Right lobe of liver (tissue), 6 donors: ENCODE measurements around the gene APBA3. TPM values are rescaled to one million over a fixed set of nuclear protein-coding genes. Genes with fewer than 3 reads are reported as not detected.
A peak's percentile ranks its signal among the peaks of the same experiment; 100 is the strongest.

Experiments used
- ATAC-seq, 4 donors: fragments of 200-7000 bp; cut with Tn5 transposase; one replicate each; pipeline ENCODE4 v1.9.1; 2020; ENCODE audit warnings: mild to moderate bottlenecking in 4 of 4, moderate library complexity in 4 of 4
- DNase-seq, 3 donors: peaks; one replicate each; pipeline ENCODE4 v3.0.0-alpha.2; 2020
- H3K27ac ChIP-seq, 3 donors: fragments of 200-600 bp; one replicate each; pipeline ENCODE4 v1.8.0; 2022
- H3K27me3 ChIP-seq, 2 donors: fragments of 200-600 bp; one replicate each; pipeline ENCODE4 v1.8.0; 2022
- H3K36me3 ChIP-seq, 4 donors: fragments of 200-600 bp; sonication (generic) in 1 of 4; one replicate each; pipeline versions ENCODE4 v1.5.1 to v1.8.0; 2017 to 2022; ENCODE audit warnings: control low read depth in 1 of 4
- H3K4me1 ChIP-seq, 4 donors: fragments of 200-600 bp; sonication (generic) in 1 of 4; one replicate each; pipeline versions ENCODE4 v1.5.1 to v1.8.0; 2017 to 2022; ENCODE audit warnings: control low read depth in 1 of 4
- H3K4me3 ChIP-seq, 3 donors: fragments of 200-600 bp; one replicate each; pipeline ENCODE4 v1.8.0; 2022
- H3K9me3 ChIP-seq, 4 donors: fragments of 200-600 bp; sonication (generic) in 1 of 4; one replicate each; pipeline versions ENCODE4 v1.5.1 to v1.8.0; 2017 to 2022; ENCODE audit warnings: control low read depth in 1 of 4
- CTCF ChIP-seq, 4 donors: fragments of 200-600 bp in 3 of 4; fragments of 450-650 bp in 1 of 4; IDR thresholded peaks; one replicate each; pipeline versions ENCODE4 v1.5.1 to v1.8.0; 2016 to 2022; ENCODE audit warnings: antibody characterized with exemption in 4 of 4, mild to moderate bottlenecking in 2 of 4
- POLR2A ChIP-seq: fragments of 450-650 bp; IDR thresholded peaks from one replicate; pipeline ENCODE4 v1.6.1; 2017; ENCODE audit warnings: antibody characterized with exemption, mild to moderate bottlenecking
- WGBS: methylation state at CpG from one replicate; pipeline ENCODE4 v1.1.6; 2018; ENCODE audit warnings: low coverage, low lambda C conversion rate; ENCODE audit not compliant: insufficient coverage; ENCODE audit errors: missing lambda C conversion rate; 5-methylcytosine and 5-hydroxymethylcytosine counted together
- intact Hi-C, 2 donors: fragments of 100-400 bp; cut with DNase I; formaldehyde crosslinking; loops; one replicate each; pipeline versions ENCODE4 v1.11.2 to v1.14.1; 2022
- total RNA-seq, 6 experiments: library from RNA; depleted of rRNA in 2 of 6; stranded (reverse); fragments of >200 nt in 2 of 6; fragmentation: NEBNext Ultra II Directional in 3 of 6; extraction: Animal tissue kit (Norgen Biotek cat#: 25700) in 3 of 6; gene quantifications; one replicate each; pipeline versions ENCODE4 v1.1.0 to v1.2.4, GENCODE V29; 2016 to 2023
- donor health status: DM: no; HTN: yes; CAD: no.
- donor health status: DM: no; HTN: no; CAD: no.
- donor health status: DM: no; HTN: no; CAD: no.
- donor health status: DM: no; HTN: yes; CAD: no.
- donor health status: DM: no; HTN: yes; CAD: no.

APBA3 gene
- total RNA-seq, 6 experiments from 2014 or later, result 10.1 to 24.1 (median 12.6) TPM

- WGBS, result no CpG with 5 or more reads among the region's 17 CpGs
- no peaks in the 10 kb centered on the region for H3K9me3 ChIP-seq
- H3K4me1 ChIP-seq, result no peaks in the 10 kb centered on the region
- intact Hi-C loops, result no loop called here
- no peak for TF ChIP-seq POLR2A
- no peak for TF ChIP-seq CTCF (IDR thresholded peaks at IDR 0.05)
- H3K27me3 ChIP-seq, result no peaks in the 10 kb centered on the region
- ATAC-seq, result peak in 1 of 4 donors; percentile 4
- no peak for DNase-seq
- no peak overlapping the region for H3K27ac ChIP-seq
- H3K36me3 ChIP-seq, result peaks cover 0 to 20% (median 0%) of the 10 kb centered on the region in 4 donors
- H3K4me3 ChIP-seq, result no peak overlapping the region
Measured at GRCh38 chr19:3769494-3769893, 8.0 kb upstream of the APBA3 start.

- H3K36me3 ChIP-seq, result peaks cover 0 to 20% (median 0%) of the 10 kb centered on the region in 4 donors
- no peak overlapping the region for H3K27ac ChIP-seq
- H3K4me3 ChIP-seq, result no peak overlapping the region
- intact Hi-C loops, result no loop called here
- H3K4me1 ChIP-seq, result no peaks in the 10 kb centered on the region
- ATAC-seq (no peak), DNase-seq (no peak)
- TF ChIP-seq POLR2A (no peak), CTCF (IDR thresholded peaks at IDR 0.05) (no peak)
- H3K9me3 ChIP-seq, result no peaks in the 10 kb centered on the region
- H3K27me3 ChIP-seq, result no peaks in the 10 kb centered on the region
- WGBS, result 78% methylated on average over 4 of the region's 7 CpGs
Measured at GRCh38 chr19:3768748-3769099, 7.2 kb upstream of the APBA3 start.

GRCh38 chr19:3768015-3768747, 6.7 kb upstream of the APBA3 start:
- DNase-seq, result no peak
- Histone ChIP-seq H3K4me3 (no peak overlapping the region), H3K27me3 (no peaks in the 10 kb centered on the region), H3K9me3 (no peaks in the 10 kb centered on the region), H3K36me3 (peaks cover 0 to 20% (median 0%) of the 10 kb centered on the region in 4 donors), H3K4me1 (peaks cover 0 to 5% (median 1%) of the 10 kb centered on the region in 4 donors), H3K27ac (no peak overlapping the region)
- intact Hi-C loops, result no loop called here
- TF ChIP-seq CTCF (IDR thresholded peaks at IDR 0.05), result no peak
- TF ChIP-seq POLR2A, result no peak
- 50% methylated on average over 2 of the region's 25 CpGs for WGBS
- no peak for ATAC-seq

- intact Hi-C loops, result no loop called here
- Histone ChIP-seq H3K4me3 (no peak overlapping the region), H3K27ac (no peak overlapping the region), H3K9me3 (no peaks in the 10 kb centered on the region), H3K27me3 (no peaks in the 10 kb centered on the region), H3K36me3 (peaks cover 0 to 20% (median 0%) of the 10 kb centered on the region in 4 donors), H3K4me1 (peaks cover 0 to 9% (median 2%) of the 10 kb centered on the region in 4 donors)
- no peak for TF ChIP-seq POLR2A
- no peak for TF ChIP-seq CTCF (IDR thresholded peaks at IDR 0.05)
- no CpG with 5 or more reads among the region's 23 CpGs for WGBS
- no peak for DNase-seq
- no peak for ATAC-seq
Measured at GRCh38 chr19:3767050-3767449, 5.6 kb upstream of the APBA3 start.
